ENCODE results near the gene AMIGO2. TPM values are rescaled to one million over a fixed set of nuclear protein-coding genes. Genes with fewer than 3 reads are reported as not detected.

Gene AMIGO2
- total RNA-seq, 1 experiment from 2014 or later, result 6.5 TPM

DNA sequence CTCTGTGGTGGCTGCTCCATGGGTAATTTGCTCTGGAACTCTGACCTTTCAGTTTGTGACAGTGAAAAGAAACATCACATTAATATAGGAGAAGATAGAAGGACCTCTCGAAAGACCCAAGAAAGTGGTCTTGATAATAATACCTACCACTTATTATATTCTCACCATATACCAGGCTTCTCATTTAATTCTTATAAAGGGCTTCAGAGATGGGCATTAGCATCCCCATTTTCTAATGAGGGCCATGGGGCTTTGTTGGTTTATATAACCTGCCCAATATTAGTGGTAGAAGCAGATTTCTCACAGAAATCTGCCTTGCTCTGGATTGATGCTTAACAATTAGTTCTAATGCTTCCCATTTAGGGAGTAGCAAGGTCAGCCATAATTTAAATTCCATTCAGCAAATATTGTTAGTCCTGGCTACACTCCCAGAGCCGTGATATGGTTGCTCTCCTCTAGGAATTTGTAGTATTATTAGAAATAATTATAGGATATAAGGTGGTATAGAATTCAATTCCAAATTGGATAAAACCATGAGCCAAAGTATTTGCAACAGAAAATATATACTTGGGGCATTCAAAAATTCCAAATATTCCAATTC, 7.4 kb upstream of the AMIGO2 start (continued):
- TF ChIP-seq, protein P1, sequence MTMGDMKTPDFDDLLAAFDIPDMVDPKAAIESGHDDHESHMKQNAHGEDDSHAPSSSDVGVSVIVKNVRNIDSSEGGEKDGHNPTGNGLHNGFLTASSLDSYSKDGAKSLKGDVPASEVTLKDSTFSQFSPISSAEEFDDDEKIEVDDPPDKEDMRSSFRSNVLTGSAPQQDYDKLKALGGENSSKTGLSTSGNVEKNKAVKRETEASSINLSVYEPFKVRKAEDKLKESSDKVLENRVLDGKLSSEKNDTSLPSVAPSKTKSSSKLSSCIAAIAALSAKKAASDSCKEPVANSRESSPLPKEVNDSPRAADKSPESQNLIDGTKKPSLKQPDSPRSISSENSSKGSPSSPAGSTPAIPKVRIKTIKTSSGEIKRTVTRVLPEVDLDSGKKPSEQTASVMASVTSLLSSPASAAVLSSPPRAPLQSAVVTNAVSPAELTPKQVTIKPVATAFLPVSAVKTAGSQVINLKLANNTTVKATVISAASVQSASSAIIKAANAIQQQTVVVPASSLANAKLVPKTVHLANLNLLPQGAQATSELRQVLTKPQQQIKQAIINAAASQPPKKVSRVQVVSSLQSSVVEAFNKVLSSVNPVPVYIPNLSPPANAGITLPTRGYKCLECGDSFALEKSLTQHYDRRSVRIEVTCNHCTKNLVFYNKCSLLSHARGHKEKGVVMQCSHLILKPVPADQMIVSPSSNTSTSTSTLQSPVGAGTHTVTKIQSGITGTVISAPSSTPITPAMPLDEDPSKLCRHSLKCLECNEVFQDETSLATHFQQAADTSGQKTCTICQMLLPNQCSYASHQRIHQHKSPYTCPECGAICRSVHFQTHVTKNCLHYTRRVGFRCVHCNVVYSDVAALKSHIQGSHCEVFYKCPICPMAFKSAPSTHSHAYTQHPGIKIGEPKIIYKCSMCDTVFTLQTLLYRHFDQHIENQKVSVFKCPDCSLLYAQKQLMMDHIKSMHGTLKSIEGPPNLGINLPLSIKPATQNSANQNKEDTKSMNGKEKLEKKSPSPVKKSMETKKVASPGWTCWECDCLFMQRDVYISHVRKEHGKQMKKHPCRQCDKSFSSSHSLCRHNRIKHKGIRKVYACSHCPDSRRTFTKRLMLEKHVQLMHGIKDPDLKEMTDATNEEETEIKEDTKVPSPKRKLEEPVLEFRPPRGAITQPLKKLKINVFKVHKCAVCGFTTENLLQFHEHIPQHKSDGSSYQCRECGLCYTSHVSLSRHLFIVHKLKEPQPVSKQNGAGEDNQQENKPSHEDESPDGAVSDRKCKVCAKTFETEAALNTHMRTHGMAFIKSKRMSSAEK (CRISPR knock-in tag; IDR thresholded peaks at IDR 0.05; ENCODE audit: borderline replicate concordance), result no peak
- no peak for TF ChIP-seq RORB (CRISPR knock-in tag; IDR thresholded peaks at IDR 0.05)
- no peak for TF ChIP-seq CREB1 (CRISPR knock-in tag; IDR thresholded peaks at IDR 0.05)

DNA sequence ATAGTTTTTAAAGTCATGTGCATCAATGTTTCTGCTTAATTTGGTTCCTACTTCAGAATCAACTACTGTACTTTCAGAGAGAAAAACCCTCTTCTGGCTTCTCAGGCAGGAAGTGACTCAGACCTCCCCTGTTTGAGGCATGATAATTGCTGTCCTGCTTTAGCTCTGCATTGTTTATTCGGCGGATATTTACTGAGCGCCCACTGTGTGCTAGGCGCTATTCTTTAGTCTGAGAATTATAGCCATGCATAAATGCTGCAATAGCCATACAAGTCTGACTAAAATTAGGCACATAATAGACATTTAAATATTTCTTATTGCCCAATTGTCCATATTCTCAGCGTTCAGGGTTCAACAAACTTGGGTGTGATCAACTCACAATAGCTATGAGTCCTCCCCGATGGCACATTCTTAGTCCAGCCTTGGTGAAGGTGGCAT, 6.1 kb upstream of the AMIGO2 start:
- peak; percentile 79 for ATAC-seq
- TF ChIP-seq FOXK1 (CRISPR knock-in tag; IDR thresholded peaks at IDR 0.05) (no peak), ZNF121 (CRISPR knock-in tag; IDR thresholded peaks at IDR 0.05) (peak; percentile 76; the same call in 1 of the 2 replicates), SP1 (CRISPR knock-in tag; conservative IDR thresholded peaks at IDR 0.05) (no peak), TEAD1 (CRISPR knock-in tag; IDR thresholded peaks at IDR 0.05) (no peak), TEAD4 (CRISPR knock-in tag; IDR thresholded peaks at IDR 0.05) (no peak)
- TF ChIP-seq, protein P2, sequence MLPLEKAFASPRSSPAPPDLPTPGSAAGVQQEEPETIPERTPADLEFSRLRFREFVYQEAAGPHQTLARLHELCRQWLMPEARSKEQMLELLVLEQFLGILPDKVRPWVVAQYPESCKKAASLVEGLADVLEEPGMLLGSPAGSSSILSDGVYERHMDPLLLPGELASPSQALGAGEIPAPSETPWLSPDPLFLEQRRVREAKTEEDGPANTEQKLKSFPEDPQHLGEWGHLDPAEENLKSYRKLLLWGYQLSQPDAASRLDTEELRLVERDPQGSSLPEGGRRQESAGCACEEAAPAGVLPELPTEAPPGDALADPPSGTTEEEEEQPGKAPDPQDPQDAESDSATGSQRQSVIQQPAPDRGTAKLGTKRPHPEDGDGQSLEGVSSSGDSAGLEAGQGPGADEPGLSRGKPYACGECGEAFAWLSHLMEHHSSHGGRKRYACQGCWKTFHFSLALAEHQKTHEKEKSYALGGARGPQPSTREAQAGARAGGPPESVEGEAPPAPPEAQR (CRISPR knock-in tag; IDR thresholded peaks at IDR 0.05), result no peak
- Mint-ChIP-seq H3K4me1 (peaks cover 69% of the 10 kb centered on the region), H3K27me3 (ENCODE audit: low read depth) (peaks cover 1% of the 10 kb centered on the region), H3K9me3 (peaks cover under 1% of the 10 kb centered on the region; the same call in 1 of the 2 replicates), H3K27ac (peak overlapping the region; percentile 85), H3K4me3 (no peak overlapping the region), H3K36me3 (no peaks in the 10 kb centered on the region)
- CTCF ChIA-PET, result interaction anchor here (1.2 to 1.5 kb wide), 2 partner anchors 14 to 323 kb away, joined by 3 read pairs; no protein-coding TSS in a partner anchor
- no peak for DNase-seq (ENCODE audit: low spot score)
- POLR2A ChIA-PET, result no interaction called here

DNA sequence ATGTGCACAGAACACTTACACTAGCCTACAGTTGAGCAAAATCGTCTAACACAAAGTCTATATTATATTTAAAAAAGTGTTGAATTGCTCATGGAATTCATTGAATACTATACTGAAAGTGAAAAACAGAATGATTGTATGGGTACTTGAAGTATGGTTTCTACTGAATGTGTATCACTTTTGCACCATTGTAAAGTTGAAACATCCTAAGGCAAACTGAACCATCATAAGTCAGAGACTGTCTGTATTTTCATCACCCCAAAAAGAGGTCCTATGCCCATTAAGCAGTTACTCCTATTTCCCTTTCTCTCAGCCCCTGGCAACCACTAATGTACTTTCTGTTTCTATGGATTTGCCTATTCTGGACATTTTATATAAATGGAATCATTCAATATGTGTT, 4.4 kb upstream of the AMIGO2 start:
- Mint-ChIP-seq H3K4me3 (no peak overlapping the region), H3K4me1 (peaks cover 77% of the 10 kb centered on the region), H3K9me3 (no peaks in the 10 kb centered on the region), H3K27me3 (ENCODE audit: low read depth) (peaks cover 5% of the 10 kb centered on the region), H3K27ac (0 out of 2 replicates have a peak overlapping the region, but pooled peaks have one; percentile 64), H3K36me3 (no peaks in the 10 kb centered on the region)
- no peak for DNase-seq (ENCODE audit: low spot score)
- TF ChIP-seq, protein P3, sequence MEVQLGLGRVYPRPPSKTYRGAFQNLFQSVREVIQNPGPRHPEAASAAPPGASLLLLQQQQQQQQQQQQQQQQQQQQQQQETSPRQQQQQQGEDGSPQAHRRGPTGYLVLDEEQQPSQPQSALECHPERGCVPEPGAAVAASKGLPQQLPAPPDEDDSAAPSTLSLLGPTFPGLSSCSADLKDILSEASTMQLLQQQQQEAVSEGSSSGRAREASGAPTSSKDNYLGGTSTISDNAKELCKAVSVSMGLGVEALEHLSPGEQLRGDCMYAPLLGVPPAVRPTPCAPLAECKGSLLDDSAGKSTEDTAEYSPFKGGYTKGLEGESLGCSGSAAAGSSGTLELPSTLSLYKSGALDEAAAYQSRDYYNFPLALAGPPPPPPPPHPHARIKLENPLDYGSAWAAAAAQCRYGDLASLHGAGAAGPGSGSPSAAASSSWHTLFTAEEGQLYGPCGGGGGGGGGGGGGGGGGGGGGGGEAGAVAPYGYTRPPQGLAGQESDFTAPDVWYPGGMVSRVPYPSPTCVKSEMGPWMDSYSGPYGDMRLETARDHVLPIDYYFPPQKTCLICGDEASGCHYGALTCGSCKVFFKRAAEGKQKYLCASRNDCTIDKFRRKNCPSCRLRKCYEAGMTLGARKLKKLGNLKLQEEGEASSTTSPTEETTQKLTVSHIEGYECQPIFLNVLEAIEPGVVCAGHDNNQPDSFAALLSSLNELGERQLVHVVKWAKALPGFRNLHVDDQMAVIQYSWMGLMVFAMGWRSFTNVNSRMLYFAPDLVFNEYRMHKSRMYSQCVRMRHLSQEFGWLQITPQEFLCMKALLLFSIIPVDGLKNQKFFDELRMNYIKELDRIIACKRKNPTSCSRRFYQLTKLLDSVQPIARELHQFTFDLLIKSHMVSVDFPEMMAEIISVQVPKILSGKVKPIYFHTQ (CRISPR knock-in tag; IDR thresholded peaks at IDR 0.05), result no peak
- no peak for TF ChIP-seq ZNF423 (CRISPR knock-in tag; IDR thresholded peaks at IDR 0.05)
- TF ChIP-seq SOX15 (CRISPR knock-in tag; IDR thresholded peaks at IDR 0.05), result no peak
- TF ChIP-seq ZNF416 (CRISPR knock-in tag; IDR thresholded peaks at IDR 0.05), result no peak
- no peak for TF ChIP-seq GRHL2 (CRISPR knock-in tag; IDR thresholded peaks at IDR 0.05; ENCODE audit: insufficient replicate concordance, severe bottlenecking)
- TF ChIP-seq, protein P4, sequence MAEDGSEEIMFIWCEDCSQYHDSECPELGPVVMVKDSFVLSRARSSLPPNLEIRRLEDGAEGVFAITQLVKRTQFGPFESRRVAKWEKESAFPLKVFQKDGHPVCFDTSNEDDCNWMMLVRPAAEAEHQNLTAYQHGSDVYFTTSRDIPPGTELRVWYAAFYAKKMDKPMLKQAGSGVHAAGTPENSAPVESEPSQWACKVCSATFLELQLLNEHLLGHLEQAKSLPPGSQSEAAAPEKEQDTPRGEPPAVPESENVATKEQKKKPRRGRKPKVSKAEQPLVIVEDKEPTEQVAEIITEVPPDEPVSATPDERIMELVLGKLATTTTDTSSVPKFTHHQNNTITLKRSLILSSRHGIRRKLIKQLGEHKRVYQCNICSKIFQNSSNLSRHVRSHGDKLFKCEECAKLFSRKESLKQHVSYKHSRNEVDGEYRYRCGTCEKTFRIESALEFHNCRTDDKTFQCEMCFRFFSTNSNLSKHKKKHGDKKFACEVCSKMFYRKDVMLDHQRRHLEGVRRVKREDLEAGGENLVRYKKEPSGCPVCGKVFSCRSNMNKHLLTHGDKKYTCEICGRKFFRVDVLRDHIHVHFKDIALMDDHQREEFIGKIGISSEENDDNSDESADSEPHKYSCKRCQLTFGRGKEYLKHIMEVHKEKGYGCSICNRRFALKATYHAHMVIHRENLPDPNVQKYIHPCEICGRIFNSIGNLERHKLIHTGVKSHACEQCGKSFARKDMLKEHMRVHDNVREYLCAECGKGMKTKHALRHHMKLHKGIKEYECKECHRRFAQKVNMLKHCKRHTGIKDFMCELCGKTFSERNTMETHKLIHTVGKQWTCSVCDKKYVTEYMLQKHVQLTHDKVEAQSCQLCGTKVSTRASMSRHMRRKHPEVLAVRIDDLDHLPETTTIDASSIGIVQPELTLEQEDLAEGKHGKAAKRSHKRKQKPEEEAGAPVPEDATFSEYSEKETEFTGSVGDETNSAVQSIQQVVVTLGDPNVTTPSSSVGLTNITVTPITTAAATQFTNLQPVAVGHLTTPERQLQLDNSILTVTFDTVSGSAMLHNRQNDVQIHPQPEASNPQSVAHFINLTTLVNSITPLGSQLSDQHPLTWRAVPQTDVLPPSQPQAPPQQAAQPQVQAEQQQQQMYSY (CRISPR knock-in tag; IDR thresholded peaks at IDR 0.05), result no peak
- no peak for TF ChIP-seq RORB (CRISPR knock-in tag; IDR thresholded peaks at IDR 0.05)
- TF ChIP-seq ELF4 (CRISPR knock-in tag; IDR thresholded peaks at IDR 0.05; ENCODE audit: low read depth), result no peak
- TF ChIP-seq, protein P5, sequence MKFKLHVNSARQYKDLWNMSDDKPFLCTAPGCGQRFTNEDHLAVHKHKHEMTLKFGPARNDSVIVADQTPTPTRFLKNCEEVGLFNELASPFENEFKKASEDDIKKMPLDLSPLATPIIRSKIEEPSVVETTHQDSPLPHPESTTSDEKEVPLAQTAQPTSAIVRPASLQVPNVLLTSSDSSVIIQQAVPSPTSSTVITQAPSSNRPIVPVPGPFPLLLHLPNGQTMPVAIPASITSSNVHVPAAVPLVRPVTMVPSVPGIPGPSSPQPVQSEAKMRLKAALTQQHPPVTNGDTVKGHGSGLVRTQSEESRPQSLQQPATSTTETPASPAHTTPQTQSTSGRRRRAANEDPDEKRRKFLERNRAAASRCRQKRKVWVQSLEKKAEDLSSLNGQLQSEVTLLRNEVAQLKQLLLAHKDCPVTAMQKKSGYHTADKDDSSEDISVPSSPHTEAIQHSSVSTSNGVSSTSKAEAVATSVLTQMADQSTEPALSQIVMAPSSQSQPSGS (CRISPR knock-in tag; IDR thresholded peaks at IDR 0.05; ENCODE audit: borderline replicate concordance, low read depth), result no peak
- POLR2A ChIA-PET, result no interaction called here
- ATAC-seq, result no peak
- CTCF ChIA-PET, result no interaction called here
